HEK293 (cell line): ENCODE measurements around the gene PPFIBP1.

Experiments used
- CTCF ChIA-PET: fragments of 350-600 bp; formaldehyde crosslinking; extraction: SDS; loops from one replicate; lab custom pipeline; 2021; ENCODE audit warnings: antibody characterized with exemption; lab: Yijun Ruan, JAX
- POLR2A ChIA-PET: fragments of 300-600 bp; formaldehyde crosslinking; extraction: SDS; loops from one replicate; lab custom pipeline; 2020; ENCODE audit warnings: antibody characterized with exemption, inconsistent platforms; lab: Yijun Ruan, JAX
- H3K27ac ChIP-seq: fragments of 200-500 bp; sonication (Bioruptor generic); 2 replicates; pipeline ENCODE4 v1.5.1; 2014; ENCODE audit warnings: low read depth, low read length, control low read depth, inconsistent platforms; ENCODE audit errors: extremely low read depth
- H3K36me3 ChIP-seq, 2 experiments: fragments of 200-500 bp in 1 of 2; sonication (Bioruptor generic) in 1 of 2; 1 replicate in 1 of 2; 2 replicates in 1 of 2; pipeline ENCODE4 v1.5.1; 2014 to 2017; ENCODE audit warnings: inconsistent platforms in 2 of 2, low read length in 2 of 2; ENCODE audit not compliant: control insufficient read depth in 2 of 2, insufficient read depth in 1 of 2
- H3K4me1 ChIP-seq: fragments of 200-500 bp; sonication (Bioruptor generic); 2 replicates; pipeline ENCODE4 v1.5.1; 2014; ENCODE audit warnings: mild to moderate bottlenecking, low read length, inconsistent platforms; ENCODE audit not compliant: control insufficient read depth, insufficient read depth
- H3K4me3 ChIP-seq: 2 replicates; pipeline ENCODE4 v1.5.1; 2011; ENCODE audit warnings: low read depth, mild to moderate bottlenecking, control low read depth, low read length, moderate library complexity
- H3K9me3 ChIP-seq: fragments of 200-500 bp; sonication (Bioruptor generic); 2 replicates; pipeline ENCODE4 v1.5.1; 2014; ENCODE audit warnings: low read depth, low read length, inconsistent platforms; ENCODE audit not compliant: control insufficient read depth, insufficient read depth
- ATF2 ChIP-seq: fragments of 450-650 bp; formaldehyde crosslinking; IDR thresholded peaks from 2 replicates; pipeline ENCODE4 v1.5.1; 2016; ENCODE audit warnings: missing biosample characterization, missing genetic modification characterization, low read depth
- GLIS2 ChIP-seq: fragments of 450-650 bp; formaldehyde crosslinking; IDR thresholded peaks from 2 replicates; pipeline ENCODE4 v1.5.1; 2016; ENCODE audit warnings: missing biosample characterization, missing genetic modification characterization
- KLF17 ChIP-seq: fragments of 450-650 bp; formaldehyde crosslinking; IDR thresholded peaks from 2 replicates; pipeline ENCODE4 v1.5.1; 2016; ENCODE audit warnings: missing biosample characterization, missing genetic modification characterization
- KLF9 ChIP-seq: fragments of 450-650 bp; formaldehyde crosslinking; IDR thresholded peaks from 2 replicates; pipeline ENCODE4 v1.5.1; 2016; ENCODE audit warnings: missing biosample characterization, missing genetic modification characterization, low read depth
- MYNN ChIP-seq: fragments of 450-650 bp; formaldehyde crosslinking; IDR thresholded peaks from 2 replicates; pipeline ENCODE4 v1.5.1; 2016; ENCODE audit warnings: missing biosample characterization, missing genetic modification characterization, borderline replicate concordance
- OVOL3 ChIP-seq: fragments of 450-650 bp; formaldehyde crosslinking; IDR thresholded peaks from 2 replicates; pipeline ENCODE4 v1.5.1; 2016; ENCODE audit warnings: missing biosample characterization, missing genetic modification characterization
- SCRT1 ChIP-seq: fragments of 450-650 bp; formaldehyde crosslinking; IDR thresholded peaks from 2 replicates; pipeline ENCODE4 v1.5.1; 2016; ENCODE audit warnings: missing biosample characterization, missing genetic modification characterization, borderline replicate concordance
- SP7 ChIP-seq: fragments of 450-650 bp; formaldehyde crosslinking; IDR thresholded peaks from 2 replicates; pipeline ENCODE4 v1.5.1; 2016; ENCODE audit warnings: missing biosample characterization, missing genetic modification characterization
- YY1 ChIP-seq: fragments of 450-650 bp; formaldehyde crosslinking; IDR thresholded peaks from 2 replicates; pipeline ENCODE4 v1.5.1; 2018; ENCODE audit warnings: missing biosample characterization, missing genetic modification characterization
- ZBTB48 ChIP-seq: fragments of 450-650 bp; formaldehyde crosslinking; IDR thresholded peaks from 2 replicates; pipeline ENCODE4 v1.5.1; 2016; ENCODE audit warnings: missing biosample characterization, missing genetic modification characterization
- ZFHX2 ChIP-seq: fragments of 450-650 bp; formaldehyde crosslinking; conservative IDR thresholded peaks from 2 replicates; pipeline ENCODE4 v1.5.1; 2016; ENCODE audit warnings: missing biosample characterization, missing genetic modification characterization
- ZNF155 ChIP-seq: fragments of 450-650 bp; formaldehyde crosslinking; IDR thresholded peaks from 2 replicates; pipeline ENCODE4 v1.5.1; 2016; ENCODE audit warnings: missing biosample characterization, missing genetic modification characterization
- ZNF169 ChIP-seq: fragments of 450-650 bp; formaldehyde crosslinking; IDR thresholded peaks from 2 replicates; pipeline ENCODE4 v1.5.1; 2016; ENCODE audit warnings: missing biosample characterization, missing genetic modification characterization
- ZNF175 ChIP-seq: fragments of 450-650 bp; formaldehyde crosslinking; IDR thresholded peaks from 2 replicates; pipeline ENCODE4 v1.5.1; 2016; ENCODE audit warnings: missing biosample characterization, missing genetic modification characterization
- ZNF350 ChIP-seq: fragments of 450-650 bp; formaldehyde crosslinking; IDR thresholded peaks from 2 replicates; pipeline ENCODE4 v1.5.0; 2017; ENCODE audit warnings: missing biosample characterization, mild to moderate bottlenecking, missing genetic modification characterization
- ZNF473 ChIP-seq: fragments of 450-650 bp; formaldehyde crosslinking; IDR thresholded peaks from 2 replicates; pipeline ENCODE4 v1.5.1; 2017; ENCODE audit warnings: missing biosample characterization, missing genetic modification characterization
- ZNF530 ChIP-seq: fragments of 450-650 bp; formaldehyde crosslinking; IDR thresholded peaks from 2 replicates; pipeline ENCODE4 v1.5.1; 2016; ENCODE audit warnings: low read depth, missing biosample characterization, missing genetic modification characterization
- ZNF544 ChIP-seq: fragments of 450-650 bp; formaldehyde crosslinking; IDR thresholded peaks from 2 replicates; pipeline ENCODE4 v1.5.0; 2017; ENCODE audit warnings: missing biosample characterization, missing genetic modification characterization
- ZNF571 ChIP-seq: fragments of 450-650 bp; formaldehyde crosslinking; IDR thresholded peaks from 2 replicates; pipeline ENCODE4 v1.5.0; 2017; ENCODE audit warnings: missing biosample characterization, missing genetic modification characterization
- ZNF623 ChIP-seq: fragments of 450-650 bp; formaldehyde crosslinking; IDR thresholded peaks from 2 replicates; pipeline ENCODE4 v1.5.1; 2016; ENCODE audit warnings: missing biosample characterization, missing genetic modification characterization
- ZNF629 ChIP-seq: fragments of 450-650 bp; formaldehyde crosslinking; IDR thresholded peaks from 2 replicates; pipeline ENCODE4 v1.5.1; 2017; ENCODE audit warnings: missing biosample characterization, missing genetic modification characterization
- ZNF658 ChIP-seq: fragments of 450-650 bp; formaldehyde crosslinking; IDR thresholded peaks from 2 replicates; pipeline ENCODE4; 2016; ENCODE audit warnings: missing biosample characterization, missing genetic modification characterization
- ZNF660 ChIP-seq: fragments of 450-650 bp; IDR thresholded peaks from 2 replicates; pipeline ENCODE4 v1.5.1; 2018; ENCODE audit warnings: missing biosample characterization, mild to moderate bottlenecking, missing genetic modification characterization
- ZNF701 ChIP-seq: fragments of 450-650 bp; formaldehyde crosslinking; IDR thresholded peaks from 2 replicates; pipeline ENCODE4 v1.5.1; 2016; ENCODE audit warnings: missing biosample characterization, missing genetic modification characterization
- ZNF791 ChIP-seq: fragments of 450-650 bp; formaldehyde crosslinking; IDR thresholded peaks from 2 replicates; pipeline ENCODE4 v1.5.1; 2016; ENCODE audit warnings: missing biosample characterization, missing genetic modification characterization
- TF ChIP-seq, protein P1 (sequence below): fragments of 450-650 bp; formaldehyde crosslinking; IDR thresholded peaks from 2 replicates; pipeline ENCODE4 v1.5.1; 2017; ENCODE audit warnings: missing biosample characterization, missing genetic modification characterization
- TF ChIP-seq, protein P2 (sequence below): fragments of 450-650 bp; formaldehyde crosslinking; optimal IDR thresholded peaks from 2 replicates; pipeline ENCODE3; 2016; ENCODE audit warnings: missing biosample characterization, mild to moderate bottlenecking, missing genetic modification characterization
- TF ChIP-seq, protein P3 (sequence below): fragments of 450-650 bp; formaldehyde crosslinking; IDR thresholded peaks from 2 replicates; pipeline ENCODE4 v1.5.1; 2016; ENCODE audit warnings: missing biosample characterization, missing genetic modification characterization

The PPFIBP1 gene

GRCh38 chr12:27665704-27666103 lies 141.7 kb downstream of the PPFIBP1 start (continued):
- TF ChIP-seq ATF2 (no peak), ZNF629 (tag by site-specific recombination) (no peak)

DNA sequence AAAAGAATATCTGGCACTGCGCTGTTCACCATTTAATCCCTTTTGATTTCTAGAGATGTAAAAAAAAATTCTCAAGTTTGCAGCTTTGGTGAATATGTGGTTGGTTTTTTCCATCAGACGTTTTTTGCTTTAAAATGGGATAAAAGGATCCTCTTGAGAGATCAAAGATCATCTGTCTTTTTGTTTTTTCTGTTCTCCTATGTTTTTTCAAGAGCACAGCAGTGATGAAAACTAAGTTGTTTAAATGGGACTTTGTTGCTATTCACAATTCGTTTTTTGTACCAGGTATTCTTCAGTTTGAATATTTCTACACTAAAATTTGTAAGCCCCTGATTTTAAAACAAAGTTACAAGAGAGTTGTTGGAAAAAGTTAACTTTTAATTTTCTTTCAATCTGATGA lies 142.5 kb downstream of the PPFIBP1 start:
- Histone ChIP-seq H3K27ac (no peak overlapping the region), H3K4me3 (no peak overlapping the region), H3K4me1 (no peaks in the 10 kb centered on the region), H3K9me3 (no peaks in the 10 kb centered on the region), H3K36me3 (peaks cover 3 to 16% of the 10 kb centered on the region in 2 experiments)
- ChIA-PET CTCF (interaction anchor here (0.6 to 0.8 kb wide), 3 partner anchors 37 to 1123 kb away, joined by 3 to 5 read pairs (median 3); no protein-coding TSS in a partner anchor), POLR2A (no interaction called here)
- TF ChIP-seq ZNF169 (tag by site-specific recombination): no peak
- TF ChIP-seq ZNF155: no peak
- no peak for TF ChIP-seq ZBTB48 (tag by site-specific recombination)
- TF ChIP-seq ZFHX2: no peak
- TF ChIP-seq ZNF175 (tag by site-specific recombination): no peak
- TF ChIP-seq, protein P1, sequence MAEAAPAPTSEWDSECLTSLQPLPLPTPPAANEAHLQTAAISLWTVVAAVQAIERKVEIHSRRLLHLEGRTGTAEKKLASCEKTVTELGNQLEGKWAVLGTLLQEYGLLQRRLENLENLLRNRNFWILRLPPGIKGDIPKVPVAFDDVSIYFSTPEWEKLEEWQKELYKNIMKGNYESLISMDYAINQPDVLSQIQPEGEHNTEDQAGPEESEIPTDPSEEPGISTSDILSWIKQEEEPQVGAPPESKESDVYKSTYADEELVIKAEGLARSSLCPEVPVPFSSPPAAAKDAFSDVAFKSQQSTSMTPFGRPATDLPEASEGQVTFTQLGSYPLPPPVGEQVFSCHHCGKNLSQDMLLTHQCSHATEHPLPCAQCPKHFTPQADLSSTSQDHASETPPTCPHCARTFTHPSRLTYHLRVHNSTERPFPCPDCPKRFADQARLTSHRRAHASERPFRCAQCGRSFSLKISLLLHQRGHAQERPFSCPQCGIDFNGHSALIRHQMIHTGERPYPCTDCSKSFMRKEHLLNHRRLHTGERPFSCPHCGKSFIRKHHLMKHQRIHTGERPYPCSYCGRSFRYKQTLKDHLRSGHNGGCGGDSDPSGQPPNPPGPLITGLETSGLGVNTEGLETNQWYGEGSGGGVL: no peak
- no peak for TF ChIP-seq ZNF660 (tag by site-specific recombination)
- TF ChIP-seq ZNF473: no peak
- no peak for TF ChIP-seq KLF17
- TF ChIP-seq SCRT1: no peak
- no peak for TF ChIP-seq ZNF530 (tag by site-specific recombination)
- no peak for TF ChIP-seq ZNF658 (tag by site-specific recombination)
- TF ChIP-seq ZNF791: no peak
- TF ChIP-seq, protein P2, sequence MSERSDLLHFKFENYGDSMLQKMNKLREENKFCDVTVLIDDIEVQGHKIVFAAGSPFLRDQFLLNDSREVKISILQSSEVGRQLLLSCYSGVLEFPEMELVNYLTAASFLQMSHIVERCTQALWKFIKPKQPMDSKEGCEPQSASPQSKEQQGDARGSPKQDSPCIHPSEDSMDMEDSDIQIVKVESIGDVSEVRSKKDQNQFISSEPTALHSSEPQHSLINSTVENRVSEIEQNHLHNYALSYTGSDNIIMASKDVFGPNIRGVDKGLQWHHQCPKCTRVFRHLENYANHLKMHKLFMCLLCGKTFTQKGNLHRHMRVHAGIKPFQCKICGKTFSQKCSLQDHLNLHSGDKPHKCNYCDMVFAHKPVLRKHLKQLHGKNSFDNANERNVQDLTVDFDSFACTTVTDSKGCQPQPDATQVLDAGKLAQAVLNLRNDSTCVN (tag by site-specific recombination): no peak

DNA sequence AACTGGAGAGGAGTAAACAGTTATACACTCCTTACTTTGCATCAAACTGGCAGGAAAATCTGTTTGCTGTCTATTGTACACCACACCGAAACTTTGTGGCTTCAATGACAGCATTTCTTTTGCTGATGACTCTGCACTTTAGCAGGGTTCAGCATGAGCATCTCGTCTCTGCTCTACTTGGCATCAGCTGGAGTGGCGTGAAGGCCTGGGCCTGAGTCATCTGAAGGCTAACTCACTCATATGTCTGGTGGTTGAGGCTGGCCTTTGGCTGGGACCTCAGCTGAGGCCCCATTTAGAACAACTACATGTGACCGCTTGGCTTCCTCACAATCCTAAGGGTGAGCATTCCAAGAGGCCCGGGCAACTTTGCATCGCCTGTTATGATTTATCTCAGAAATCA lies 143.5 kb downstream of the PPFIBP1 start:
- Histone ChIP-seq H3K4me1 (no peaks in the 10 kb centered on the region), H3K4me3 (no peak overlapping the region), H3K27ac (no peak overlapping the region), H3K36me3 (peaks cover 3 to 16% of the 10 kb centered on the region in 2 experiments), H3K9me3 (no peaks in the 10 kb centered on the region)
- POLR2A ChIA-PET: no interaction called here
- TF ChIP-seq, protein P3, sequence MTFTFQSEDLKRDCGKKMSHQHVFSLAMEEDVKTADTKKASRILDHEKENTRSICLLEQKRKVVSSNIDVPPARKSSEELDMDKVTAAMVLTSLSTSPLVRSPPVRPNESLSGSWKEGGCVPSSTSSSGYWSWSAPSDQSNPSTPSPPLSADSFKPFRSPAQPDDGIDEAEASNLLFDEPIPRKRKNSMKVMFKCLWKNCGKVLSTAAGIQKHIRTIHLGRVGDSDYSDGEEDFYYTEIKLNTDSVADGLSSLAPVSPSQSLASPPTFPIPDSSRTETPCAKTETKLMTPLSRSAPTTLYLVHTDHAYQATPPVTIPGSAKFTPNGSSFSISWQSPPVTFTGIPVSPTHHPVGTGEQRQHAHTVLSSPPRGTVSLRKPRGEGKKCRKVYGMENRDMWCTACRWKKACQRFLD (tag by site-specific recombination): no peak
- TF ChIP-seq ZNF571 (tag by site-specific recombination) (no peak), ZNF175 (tag by site-specific recombination) (no peak), YY1 (no peak), OVOL3 (no peak), ZNF350 (tag by site-specific recombination) (no peak), ZNF701 (tag by site-specific recombination) (no peak), ZNF623 (no peak), ZNF544 (no peak), SP7 (tag by site-specific recombination) (no peak), GLIS2 (tag by site-specific recombination) (no peak), MYNN (no peak), KLF9 (no peak)
- CTCF ChIA-PET: no interaction called here
